Prostate gland (tissue), 2 donors: ENCODE data around the gene CDH22. TPM values are rescaled to one million over a fixed set of nuclear protein-coding genes. Genes with fewer than 3 reads are reported as not detected.

Source experiments
- DNase-seq: peaks from one replicate; pipeline ENCODE4 v3.0.0-alpha.2; 2019; ENCODE audit warnings: low spot score
- H3K27ac ChIP-seq, 2 donors: fragments of 200-600 bp; sonication (generic); 2 replicates each; pipeline ENCODE4 v1.5.1; 2017 to 2019
- H3K27me3 ChIP-seq: fragments of 200-600 bp; sonication (generic); replicated peaks from 2 replicates; pipeline ENCODE4 v1.5.1; 2019; ENCODE audit not compliant: insufficient read depth
- H3K36me3 ChIP-seq, 2 donors: fragments of 200-600 bp; sonication (generic); 1 replicate in 1 of 2; 2 replicates in 1 of 2; pipeline versions ENCODE4 v1.5.1 to v1.8.1; 2017 to 2019
- H3K4me1 ChIP-seq: fragments of 200-600 bp; sonication (generic); replicated peaks from 2 replicates; pipeline ENCODE4 v1.5.1; 2019
- H3K4me3 ChIP-seq, 2 donors: fragments of 200-600 bp; sonication (generic); 2 replicates each; pipeline ENCODE4 v1.5.1; 2017 to 2019
- H3K9me3 ChIP-seq: fragments of 200-600 bp; sonication (generic); 2 replicates; pipeline ENCODE4 v1.5.1; 2017
- CTCF ChIP-seq, 4 experiments: fragments of 200-600 bp in 2 of 4; fragments of 450-650 bp in 2 of 4; sonication (generic) in 2 of 4; IDR thresholded peaks; 1 replicate in 3 of 4; 2 replicates in 1 of 4; pipeline ENCODE4 v1.5.1; 2016 to 2019; ENCODE audit warnings: antibody characterized with exemption in 4 of 4, mild to moderate bottlenecking in 2 of 4, moderate library complexity in 2 of 4
- POLR2A ChIP-seq: fragments of 450-650 bp; IDR thresholded peaks from one replicate; pipeline ENCODE4 v1.6.1; 2016; ENCODE audit warnings: antibody characterized with exemption, mild to moderate bottlenecking
- POLR2AphosphoS5 ChIP-seq: sonication (generic); formaldehyde crosslinking; IDR thresholded peaks from one replicate; pipeline ENCODE4 v1.6.1; 2017; ENCODE audit warnings: antibody characterized with exemption
- WGBS: methylation state at CpG from one replicate; pipeline ENCODE4 v1.1.5; 2018; 5-methylcytosine and 5-hydroxymethylcytosine counted together
- intact Hi-C: fragments of 100-400 bp; cut with DNase I; formaldehyde crosslinking; loops from one replicate; pipeline ENCODE4 v1.14.2; 2022
- total RNA-seq, 2 donors: library from RNA; depleted of rRNA; stranded (reverse); fragments of >200 nt; gene quantifications; one replicate each; pipeline ENCODE4 v1.1.0, GENCODE V29; 2016

Gene CDH22
- total RNA-seq, 2 donors from 2014 or later: 1.9 to 3.3 TPM

- intact Hi-C loops: no loop called here
- Histone ChIP-seq H3K4me1 (no peaks in the 10 kb centered on the region), H3K27me3 (peaks cover 18% of the 10 kb centered on the region), H3K36me3 (no peaks in the 10 kb centered on the region), H3K9me3 (no peaks in the 10 kb centered on the region), H3K27ac (no peak overlapping the region), H3K4me3 (no peak overlapping the region)
- TF ChIP-seq POLR2AphosphoS5 (no peak), POLR2A (no peak), CTCF (IDR thresholded peaks at IDR 0.05) (no peak)
- WGBS: 39% methylated on average over 23 of the region's 23 CpGs
- no peak for DNase-seq
These were observed 61.7 kb downstream of the CDH22 start for GRCh38 chr20:46246559-46246958.

GRCh38 chr20:46243707-46244628 is 64.3 kb downstream of the CDH22 start:
- Histone ChIP-seq H3K4me3 (no peak overlapping the region), H3K36me3 (no peaks in the 10 kb centered on the region), H3K4me1 (no peaks in the 10 kb centered on the region), H3K9me3 (no peaks in the 10 kb centered on the region), H3K27ac (no peak overlapping the region), H3K27me3 (peaks cover 16% of the 10 kb centered on the region)
- no peak for DNase-seq
- TF ChIP-seq CTCF (IDR thresholded peaks at IDR 0.05) (no peak), POLR2A (no peak), POLR2AphosphoS5 (no peak)
- WGBS: 76% methylated on average over 9 of the region's 9 CpGs
- intact Hi-C loops: no loop called here

GRCh38 chr20:46242390-46242789 is 65.9 kb downstream of the CDH22 start:
- no peak overlapping the region for H3K4me3 ChIP-seq
- TF ChIP-seq POLR2AphosphoS5 (no peak), POLR2A (no peak), CTCF (IDR thresholded peaks at IDR 0.05) (no peak)
- 53% methylated on average over 2 of the region's 2 CpGs for WGBS
- intact Hi-C loops: no loop called here
- H3K4me1 ChIP-seq: no peaks in the 10 kb centered on the region
- H3K36me3 ChIP-seq: no peaks in the 10 kb centered on the region
- no peak for DNase-seq
- no peaks in the 10 kb centered on the region for H3K9me3 ChIP-seq
- H3K27ac ChIP-seq: no peak overlapping the region
- peaks cover 16% of the 10 kb centered on the region for H3K27me3 ChIP-seq

GRCh38 chr20:46240881-46241280 is 67.4 kb downstream of the CDH22 start:
- no peak overlapping the region for H3K27ac ChIP-seq
- intact Hi-C loops: no loop called here
- H3K9me3 ChIP-seq: no peaks in the 10 kb centered on the region
- H3K27me3 ChIP-seq: peaks cover 7% of the 10 kb centered on the region
- H3K4me3 ChIP-seq: no peak overlapping the region
- 95% methylated on average over 22 of the region's 22 CpGs for WGBS
- DNase-seq: no peak
- H3K36me3 ChIP-seq: no peaks in the 10 kb centered on the region
- no peaks in the 10 kb centered on the region for H3K4me1 ChIP-seq
- TF ChIP-seq POLR2A: no peak
- TF ChIP-seq POLR2AphosphoS5: no peak
- no peak for TF ChIP-seq CTCF (IDR thresholded peaks at IDR 0.05)

- H3K9me3 ChIP-seq: no peaks in the 10 kb centered on the region
- peaks cover 7% of the 10 kb centered on the region for H3K27me3 ChIP-seq
- no peaks in the 10 kb centered on the region for H3K36me3 ChIP-seq
- no peak overlapping the region for H3K27ac ChIP-seq
- no peak for TF ChIP-seq CTCF (IDR thresholded peaks at IDR 0.05)
- no peak for TF ChIP-seq POLR2AphosphoS5
- TF ChIP-seq POLR2A: no peak
- WGBS: 64% methylated on average over 4 of the region's 4 CpGs
- H3K4me3 ChIP-seq: no peak overlapping the region
- H3K4me1 ChIP-seq: no peaks in the 10 kb centered on the region
- intact Hi-C loops: no loop called here
- DNase-seq: no peak
These were observed 68.2 kb downstream of the CDH22 start for GRCh38 chr20:46240065-46240464.
